T-cell (primary cell): Measurements from ENCODE around the gene KIAA1671. TPM values are rescaled to one million over a fixed set of nuclear protein-coding genes. Genes with fewer than 3 reads are reported as not detected.

Experiments
- ATAC-seq, 4 experiments: fragments of 200-7000 bp in 3 of 4; fragments of 150-1000 bp in 1 of 4; cut with Tn5 transposase; replicated peaks in 1 of 4; 1 replicate in 3 of 4; 2 replicates in 1 of 4; pipeline ENCODE4 v1.10.0; 2021; ENCODE audit warnings: moderate library complexity in 3 of 4, mild to moderate bottlenecking in 2 of 4, moderate number of reproducible peaks in 1 of 4
- CTCF ChIA-PET, 2 donors: fragments of 300-600 bp; sonication (Branson Sonifier 250); formaldehyde crosslinking; loops; one replicate each; lab custom pipeline; 2022; ENCODE audit warnings: antibody characterized with exemption in 2 of 2; lab: Charles Lee
- POLR2A ChIA-PET, 2 donors: fragments of 300-600 bp; sonication (Branson Sonifier 250); formaldehyde crosslinking; loops; one replicate each; lab custom pipeline; 2022; ENCODE audit warnings: antibody characterized with exemption in 2 of 2; lab: Charles Lee
- DNase-seq, 35 experiments: peaks; one replicate each; pipeline versions ENCODE4 v3.0.0 to v3.0.0-alpha.2; 2013 to 2023
- H3K27ac ChIP-seq: one replicate; pipeline ENCODE4 v1.5.1; 2013; ENCODE audit warnings: low read length
- H3K27me3 ChIP-seq, 2 experiments: replicated peaks in 1 of 2; 1 replicate in 1 of 2; 2 replicates in 1 of 2; pipeline versions ENCODE4 v1.6.1 to v1.7.0; 2013; ENCODE audit warnings: low read length in 1 of 2, mixed read lengths in 1 of 2; ENCODE audit not compliant: control insufficient read depth in 2 of 2, insufficient read depth in 2 of 2; ENCODE audit errors: extremely low read depth in 1 of 2
- H3K36me3 ChIP-seq, 2 donors: 1 replicate in 1 of 2; 2 replicates in 1 of 2; pipeline versions ENCODE4 v1.6.1 to v1.7.0; 2013; ENCODE audit warnings: low read length in 1 of 2; ENCODE audit not compliant: control insufficient read depth in 2 of 2, insufficient read depth in 1 of 2; ENCODE audit errors: extremely low read depth in 1 of 2
- H3K4me1 ChIP-seq, 2 experiments: 1 replicate in 1 of 2; 2 replicates in 1 of 2; pipeline versions ENCODE4 v1.6.1 to v1.7.0; 2013; ENCODE audit warnings: low read length in 2 of 2, mixed read lengths in 1 of 2; ENCODE audit not compliant: insufficient read depth in 2 of 2, control insufficient read depth in 1 of 2; ENCODE audit errors: extremely low read depth in 1 of 2
- H3K4me3 ChIP-seq, 2 donors: 1 replicate in 1 of 2; 2 replicates in 1 of 2; pipeline versions ENCODE4 v1.5.1 to v1.7.0; 2013; ENCODE audit warnings: mild to moderate bottlenecking in 2 of 2, low read length in 1 of 2, moderate library complexity in 1 of 2; ENCODE audit not compliant: control insufficient read depth in 1 of 2; ENCODE audit errors: extremely low read depth in 1 of 2
- H3K9me3 ChIP-seq: 2 replicates; pipeline ENCODE4 v1.7.0; 2013
- H3K27ac Mint-ChIP-seq, 2 donors: one replicate each; pipeline ENCODE4 v1.8.0; 2020 to 2021; ENCODE audit warnings: mild to moderate bottlenecking in 2 of 2, mixed read lengths in 2 of 2
- H3K27me3 Mint-ChIP-seq, 2 donors: one replicate each; pipeline ENCODE4 v1.8.0; 2021 to 2022; ENCODE audit warnings: mixed read lengths in 2 of 2
- H3K36me3 Mint-ChIP-seq: one replicate; pipeline ENCODE4 v1.8.0; 2021; ENCODE audit warnings: mixed read lengths
- H3K4me1 Mint-ChIP-seq, 3 donors: one replicate each; pipeline ENCODE4 v1.8.0; 2020 to 2022; ENCODE audit warnings: mixed read lengths in 3 of 3, mild to moderate bottlenecking in 1 of 3
- H3K4me3 Mint-ChIP-seq, 3 donors: one replicate each; pipeline ENCODE4 v1.8.0; 2020 to 2022; ENCODE audit warnings: mild to moderate bottlenecking in 3 of 3, mixed read lengths in 3 of 3, moderate library complexity in 3 of 3
- H3K9me3 Mint-ChIP-seq, 3 donors: one replicate each; pipeline ENCODE4 v1.8.0; 2020 to 2022; ENCODE audit warnings: mixed read lengths in 3 of 3
- WGBS: methylation state at CpG from one replicate; pipeline ENCODE4 v1.1.5; 2013; ENCODE audit warnings: missing lambda C conversion rate; ENCODE audit not compliant: insufficient coverage; 5-methylcytosine and 5-hydroxymethylcytosine counted together
- total RNA-seq, 35 experiments: library from RNA in 6 of 35; stranded (reverse) in 6 of 35; fragments of 120-200 nt in 1 of 35; gene quantifications; one replicate each; pipeline versions ENCODE4 v1.2.1 to v1.2.4 and lab custom pipeline; 2013 to 2026

The KIAA1671 gene
- total RNA-seq, 5 donors from 2014 or later (not counting 1 experiment from before 2014, with no cell fraction given) = 5.1 to 20.3 (median 9.0) TPM

DNA sequence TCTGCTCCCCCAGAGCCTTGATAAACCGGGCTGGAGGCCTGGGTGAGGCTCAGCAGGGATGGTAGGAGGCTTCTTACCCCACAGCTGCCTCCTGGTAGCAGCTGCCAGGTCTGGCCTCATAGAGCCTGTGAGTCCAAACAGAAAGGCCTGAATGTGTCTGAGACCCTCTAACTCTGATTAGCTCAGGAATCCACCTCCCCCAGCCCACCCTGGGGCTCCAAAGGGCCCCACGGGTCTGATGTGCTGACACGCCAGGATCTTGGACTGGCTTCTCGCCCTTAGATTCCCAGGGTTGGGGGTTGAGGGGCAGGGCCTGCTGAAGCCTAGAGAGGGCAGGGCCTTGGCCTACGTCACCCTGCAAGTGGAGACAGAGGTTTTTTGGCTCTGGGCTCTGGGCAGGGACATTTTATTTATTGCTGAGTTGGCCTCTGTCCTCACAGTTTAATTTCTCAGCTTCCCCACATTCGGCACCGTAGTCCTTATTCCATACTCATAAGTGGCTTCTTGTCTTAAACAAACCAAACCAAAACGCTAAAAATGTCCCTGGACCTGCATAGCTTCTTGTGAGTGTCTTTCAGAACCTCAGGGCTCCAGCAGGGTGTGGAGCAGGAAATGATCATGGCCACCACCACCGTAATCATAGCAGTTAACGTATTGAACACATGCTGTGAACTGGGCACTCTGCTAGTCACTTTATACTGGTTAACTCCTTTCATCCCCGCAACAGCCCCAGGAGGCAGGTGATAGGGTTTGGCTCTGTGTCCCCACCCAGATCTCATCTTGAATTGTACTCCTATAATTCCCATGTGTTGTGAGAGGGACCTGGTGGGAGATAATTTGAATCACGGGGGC, 25.1 kb downstream of the KIAA1671 start:
- Mint-ChIP-seq H3K4me1 (no peaks in the 10 kb centered on the region), H3K27ac (no peak overlapping the region), H3K27me3 (no peaks in the 10 kb centered on the region), H3K4me3 (no peak overlapping the region), H3K36me3 (no peaks in the 10 kb centered on the region), H3K9me3 (no peaks in the 10 kb centered on the region)
- Histone ChIP-seq H3K4me1 (no peaks in the 10 kb centered on the region), H3K4me3 (no peak overlapping the region), H3K9me3 (no peaks in the 10 kb centered on the region), H3K27ac (no peak overlapping the region), H3K36me3 (no peaks in the 10 kb centered on the region), H3K27me3 (peaks cover 0 to 8% of the 10 kb centered on the region in 2 experiments)
- DNase-seq (no peak), ATAC-seq (no peak)
- 79% methylated on average over 5 of the region's 12 CpGs for WGBS
- POLR2A ChIA-PET = interaction anchor here in 1 of 2 donors (0.5 kb wide), 1 partner anchor 74 kb away, joined by 4 read pairs; no protein-coding TSS in a partner anchor
- CTCF ChIA-PET = no interaction called here

- no peaks in the 10 kb centered on the region for H3K9me3 Mint-ChIP-seq
- no peak for ATAC-seq
- POLR2A ChIA-PET = no interaction called here
Measured at GRCh38 chr22:24978308-24978707, 25.8 kb downstream of the KIAA1671 start.

DNA sequence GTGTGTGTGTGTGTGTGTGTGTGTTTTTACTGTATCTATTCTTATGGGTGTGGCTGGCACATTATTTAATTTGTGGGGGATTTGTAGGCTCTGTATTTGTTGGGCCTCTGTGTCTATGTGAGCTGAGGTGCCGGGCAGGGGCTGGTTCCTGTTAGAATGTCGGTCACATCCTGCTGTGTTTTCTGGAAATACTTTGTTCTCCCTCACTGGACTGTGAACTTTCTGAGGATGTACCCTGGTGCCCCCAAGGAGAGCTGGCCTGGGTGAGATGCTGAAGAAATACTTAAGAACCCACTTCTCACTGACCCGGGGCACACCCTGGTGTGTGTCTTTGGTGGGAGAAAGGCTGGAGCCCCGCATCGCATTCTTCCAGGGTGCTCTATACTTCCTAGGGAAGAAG, 28.6 kb downstream of the KIAA1671 start:
- WGBS = 92% methylated on average over 4 of the region's 5 CpGs
- peaks cover 7 to 9% of the 10 kb centered on the region in 2 donors for H3K27me3 Mint-ChIP-seq
- H3K4me1 ChIP-seq = peaks cover 0 to 5% of the 10 kb centered on the region in 2 experiments
- no peak overlapping the region for H3K27ac Mint-ChIP-seq
- H3K9me3 Mint-ChIP-seq = no peaks in the 10 kb centered on the region
- ATAC-seq (no peak), DNase-seq (no peak)
- no peaks in the 10 kb centered on the region for H3K36me3 ChIP-seq
- peaks cover 5 to 8% (median 7%) of the 10 kb centered on the region in 3 donors for H3K4me1 Mint-ChIP-seq
- H3K4me3 Mint-ChIP-seq = no peak overlapping the region
- POLR2A ChIA-PET = no interaction called here
- no peaks in the 10 kb centered on the region for H3K36me3 Mint-ChIP-seq
- no peaks in the 10 kb centered on the region for H3K9me3 ChIP-seq
- CTCF ChIA-PET = no interaction called here
- no peak overlapping the region for H3K27ac ChIP-seq
- no peak overlapping the region for H3K4me3 ChIP-seq
- peaks cover 0 to 13% of the 10 kb centered on the region in 2 experiments for H3K27me3 ChIP-seq

More at GRCh38 chr22:24978308-24978707, 25.8 kb downstream of the KIAA1671 start:
- H3K4me3 ChIP-seq = no peak overlapping the region
- H3K36me3 ChIP-seq = no peaks in the 10 kb centered on the region
- Mint-ChIP-seq H3K4me1 (no peaks in the 10 kb centered on the region), H3K4me3 (no peak overlapping the region), H3K36me3 (no peaks in the 10 kb centered on the region), H3K27me3 (no peaks in the 10 kb centered on the region), H3K27ac (no peak overlapping the region)
- H3K27ac ChIP-seq = no peak overlapping the region
- CTCF ChIA-PET = no interaction called here
- DNase-seq = no peak
- H3K4me1 ChIP-seq = no peaks in the 10 kb centered on the region
- H3K27me3 ChIP-seq = peaks cover 0 to 8% of the 10 kb centered on the region in 2 experiments
- 86% methylated on average over 1 of the region's 1 CpG for WGBS
- H3K9me3 ChIP-seq = no peaks in the 10 kb centered on the region

DNA sequence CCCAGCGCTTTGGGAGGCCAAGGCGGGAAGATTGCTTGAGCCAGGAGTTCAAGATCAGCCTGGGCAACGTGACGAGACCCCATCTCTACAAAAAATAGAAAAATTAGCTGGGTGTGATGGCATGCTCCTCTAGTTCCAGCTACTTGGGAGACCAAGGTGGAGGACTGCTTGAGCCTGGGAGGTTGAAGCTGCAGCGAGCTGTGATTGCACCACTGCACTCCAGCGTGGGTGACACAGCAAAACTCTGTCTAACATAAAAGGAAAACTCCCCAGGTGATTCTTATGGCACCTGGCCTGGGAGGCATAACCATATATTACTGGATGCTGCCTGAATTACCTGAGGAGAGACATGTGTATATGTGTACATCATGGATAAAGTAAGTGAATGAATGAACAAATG, 29.1 kb downstream of the KIAA1671 start:
- no peaks in the 10 kb centered on the region for H3K9me3 ChIP-seq
- no peak overlapping the region for H3K4me3 ChIP-seq
- no peaks in the 10 kb centered on the region for H3K36me3 ChIP-seq
- H3K36me3 Mint-ChIP-seq = no peaks in the 10 kb centered on the region
- no peak overlapping the region for H3K27ac Mint-ChIP-seq
- no peak for DNase-seq
- ChIA-PET POLR2A (no interaction called here), CTCF (no interaction called here)
- H3K4me3 Mint-ChIP-seq = no peak overlapping the region
- 100% methylated on average over 1 of the region's 6 CpGs for WGBS
- H3K27ac ChIP-seq = no peak overlapping the region
- peaks cover 8 to 9% of the 10 kb centered on the region in 2 donors for H3K27me3 Mint-ChIP-seq
- no peaks in the 10 kb centered on the region for H3K9me3 Mint-ChIP-seq
- ATAC-seq = no peak
- peaks cover 0 to 7% of the 10 kb centered on the region in 2 experiments for H3K4me1 ChIP-seq
- H3K27me3 ChIP-seq = peaks cover 0 to 14% of the 10 kb centered on the region in 2 experiments
- peaks cover 6 to 8% (median 8%) of the 10 kb centered on the region in 3 donors for H3K4me1 Mint-ChIP-seq

- ChIA-PET CTCF (no interaction called here), POLR2A (no interaction called here)
Measured at GRCh38 chr22:24982301-24983056, 30.0 kb downstream of the KIAA1671 start.

GRCh38 chr22:24983151-24983550, 30.6 kb downstream of the KIAA1671 start:
- 83% methylated on average over 2 of the region's 5 CpGs for WGBS
- H3K27ac ChIP-seq = no peak overlapping the region
- CTCF ChIA-PET = no interaction called here

More at GRCh38 chr22:24982301-24983056, 30.0 kb downstream of the KIAA1671 start:
- Mint-ChIP-seq H3K4me3 (no peak overlapping the region), H3K4me1 (peaks cover 8 to 13% (median 8%) of the 10 kb centered on the region in 3 donors), H3K9me3 (no peaks in the 10 kb centered on the region), H3K36me3 (no peaks in the 10 kb centered on the region), H3K27me3 (peaks cover 9 to 12% of the 10 kb centered on the region in 2 donors), H3K27ac (no peak overlapping the region)
- Histone ChIP-seq H3K9me3 (no peaks in the 10 kb centered on the region), H3K27ac (no peak overlapping the region), H3K4me3 (no peak overlapping the region), H3K36me3 (no peaks in the 10 kb centered on the region), H3K27me3 (peaks cover 0 to 10% of the 10 kb centered on the region in 2 experiments), H3K4me1 (peaks cover 0 to 15% of the 10 kb centered on the region in 2 experiments)
- ATAC-seq (no peak), DNase-seq (no peak)
- 77% methylated on average over 8 of the region's 8 CpGs for WGBS

More at GRCh38 chr22:24983151-24983550, 30.6 kb downstream of the KIAA1671 start:
- Mint-ChIP-seq H3K36me3 (no peaks in the 10 kb centered on the region), H3K27ac (no peak overlapping the region), H3K27me3 (peaks cover 9 to 13% of the 10 kb centered on the region in 2 donors), H3K9me3 (no peaks in the 10 kb centered on the region), H3K4me1 (peaks cover 8 to 16% (median 8%) of the 10 kb centered on the region in 3 donors), H3K4me3 (no peak overlapping the region)
- POLR2A ChIA-PET = no interaction called here
- no peak for DNase-seq
- ATAC-seq = no peak
- Histone ChIP-seq H3K9me3 (no peaks in the 10 kb centered on the region), H3K36me3 (no peaks in the 10 kb centered on the region), H3K4me3 (no peak overlapping the region), H3K27me3 (peaks cover 0 to 9% of the 10 kb centered on the region in 2 experiments), H3K4me1 (peaks cover 0 to 19% of the 10 kb centered on the region in 2 experiments)
